Transverse colon (tissue), 4 donors: ENCODE results near the gene NID1.
A peak's percentile ranks its signal among the peaks of the same experiment; 100 is the strongest.

Experiments used
- EP300 ChIP-seq: sonication (generic); formaldehyde crosslinking; IDR thresholded peaks from one replicate; pipeline ENCODE4 v1.6.1; 2017; ENCODE audit warnings: antibody characterized with exemption, low read depth
- POLR2A ChIP-seq: fragments of 450-650 bp; IDR thresholded peaks from one replicate; pipeline ENCODE4 v1.6.1; 2016; ENCODE audit warnings: antibody characterized with exemption, mild to moderate bottlenecking, moderate library complexity
- POLR2AphosphoS5 ChIP-seq, 3 donors: sonication (generic); formaldehyde crosslinking; IDR thresholded peaks; one replicate each; pipeline ENCODE4 v1.6.1; 2016; ENCODE audit warnings: antibody characterized with exemption in 3 of 3
- TF ChIP-seq, protein P1 (sequence below), 5 experiments: fragments of 200-600 bp in 3 of 5; fragments of 450-650 bp in 2 of 5; sonication (generic) in 3 of 5; IDR thresholded peaks; 1 replicate in 2 of 5; 2 replicates in 3 of 5; pipeline ENCODE4 v1.5.1; 2016 to 2017; ENCODE audit warnings: antibody characterized with exemption in 5 of 5, inconsistent platforms in 3 of 5, mild to moderate bottlenecking in 2 of 5, moderate library complexity in 1 of 5

DNA sequence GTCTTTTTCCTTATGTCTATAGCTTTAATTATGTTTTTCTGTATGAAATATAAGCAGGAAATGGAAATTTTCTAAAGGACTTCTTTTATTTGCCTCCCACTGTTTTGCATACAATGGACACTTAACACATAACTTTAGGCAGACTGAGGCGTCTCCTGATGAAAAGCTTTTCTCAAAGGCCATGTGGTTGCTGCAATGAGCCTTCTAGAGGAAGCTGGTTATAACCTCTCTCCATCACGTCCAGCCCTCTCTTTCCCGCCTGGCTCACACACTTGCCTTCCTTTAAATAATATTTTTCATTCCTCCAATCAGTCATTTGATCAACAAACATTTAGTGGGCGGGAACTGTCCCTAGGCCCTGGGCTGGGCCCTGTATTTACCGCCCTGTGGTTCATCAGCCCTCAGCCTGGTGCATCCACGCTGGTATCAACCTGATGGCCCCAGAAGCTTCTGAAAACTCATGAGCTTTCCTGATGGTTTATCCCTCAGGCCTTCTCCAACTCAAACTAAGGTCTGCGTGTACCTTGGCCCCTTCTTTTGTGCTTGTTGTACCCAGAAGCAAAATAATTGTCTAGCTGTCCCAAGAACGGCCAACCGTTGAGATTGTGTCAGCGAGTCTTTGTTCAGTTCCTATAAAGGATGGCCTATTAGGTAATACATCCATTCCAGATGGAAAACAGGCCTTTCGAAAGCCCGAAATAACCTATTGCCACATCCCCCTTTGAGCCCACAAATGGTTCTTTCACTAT is 122.8 kb downstream of the NID1 start:
- TF ChIP-seq POLR2AphosphoS5 (IDR thresholded peaks at IDR 0.05) = peak in 1 of 3 donors; percentile 13
- TF ChIP-seq POLR2A = no peak
- TF ChIP-seq, protein P1, sequence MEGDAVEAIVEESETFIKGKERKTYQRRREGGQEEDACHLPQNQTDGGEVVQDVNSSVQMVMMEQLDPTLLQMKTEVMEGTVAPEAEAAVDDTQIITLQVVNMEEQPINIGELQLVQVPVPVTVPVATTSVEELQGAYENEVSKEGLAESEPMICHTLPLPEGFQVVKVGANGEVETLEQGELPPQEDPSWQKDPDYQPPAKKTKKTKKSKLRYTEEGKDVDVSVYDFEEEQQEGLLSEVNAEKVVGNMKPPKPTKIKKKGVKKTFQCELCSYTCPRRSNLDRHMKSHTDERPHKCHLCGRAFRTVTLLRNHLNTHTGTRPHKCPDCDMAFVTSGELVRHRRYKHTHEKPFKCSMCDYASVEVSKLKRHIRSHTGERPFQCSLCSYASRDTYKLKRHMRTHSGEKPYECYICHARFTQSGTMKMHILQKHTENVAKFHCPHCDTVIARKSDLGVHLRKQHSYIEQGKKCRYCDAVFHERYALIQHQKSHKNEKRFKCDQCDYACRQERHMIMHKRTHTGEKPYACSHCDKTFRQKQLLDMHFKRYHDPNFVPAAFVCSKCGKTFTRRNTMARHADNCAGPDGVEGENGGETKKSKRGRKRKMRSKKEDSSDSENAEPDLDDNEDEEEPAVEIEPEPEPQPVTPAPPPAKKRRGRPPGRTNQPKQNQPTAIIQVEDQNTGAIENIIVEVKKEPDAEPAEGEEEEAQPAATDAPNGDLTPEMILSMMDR (IDR thresholded peaks at IDR 0.05) = no peak
- no peak for TF ChIP-seq EP300
